ENCODE results near the gene SLC35E3.
"Not testable (repeated sequence)": the region's sequence is repeated elsewhere in the genome, so short reads cannot be mapped to it uniquely, and the experiment has no call there.

Gene SLC35E3

DNA sequence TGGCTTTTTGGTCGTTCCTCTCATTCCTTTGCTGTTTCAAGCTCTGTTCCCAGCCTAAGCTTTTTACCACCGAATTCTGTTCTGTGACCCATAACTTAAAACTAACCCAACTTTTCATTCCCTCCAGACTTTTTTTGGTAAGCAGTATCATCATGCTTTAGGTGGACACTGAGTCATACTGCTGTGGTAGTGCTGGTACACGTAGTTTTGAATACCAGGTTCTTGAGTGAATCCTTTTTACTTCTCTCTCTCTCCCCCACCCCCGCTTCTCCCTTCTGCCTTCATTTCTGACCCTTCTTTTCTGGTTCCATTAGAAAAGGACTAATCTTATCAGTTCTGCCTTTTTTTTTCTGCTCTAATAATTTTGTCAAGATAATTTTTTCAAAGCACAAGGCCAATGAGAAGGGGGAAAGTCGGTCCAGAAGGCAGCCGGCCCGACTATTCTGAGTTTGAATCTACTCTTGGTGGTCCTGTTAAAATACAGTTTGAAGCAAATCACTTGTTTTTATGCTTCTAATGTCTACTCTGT, 59.7 kb downstream of the SLC35E3 start:
- Histone ChIP-seq H3K9me2 (ENCODE audit: low read depth, low read length) (no peaks in the 10 kb centered on the region), H3K27me3 (ENCODE audit: insufficient read depth, low read length) (no peaks in the 10 kb centered on the region), H4K20me1 (ENCODE audit: insufficient read depth, low read length) (no peaks in the 10 kb centered on the region), H3K27ac (ENCODE audit: low read depth, low read length, poor library complexity, severe bottlenecking) (peak overlapping the region; percentile 99), H3K4me2 (ENCODE audit: low read length) (peak overlapping the region; percentile 35; the same call in 1 of the 2 replicates), H3K36me3 (ENCODE audit: insufficient read depth, low read length) (peaks cover 21% of the 10 kb centered on the region), H2AFZ (ENCODE audit: low read length) (peak overlapping the region; percentile 62), H3K79me2 (ENCODE audit: insufficient read depth, low read length) (peaks cover 20% of the 10 kb centered on the region), H3K4me1 (ENCODE audit: insufficient read depth, low read length, severe bottlenecking) (peaks cover 60% of the 10 kb centered on the region), H3K9me3 (ENCODE audit: low read length) (no peaks in the 10 kb centered on the region), H3K9ac (ENCODE audit: low read length) (peak overlapping the region; percentile 64), H3F3A (ENCODE audit: insufficient read depth, low read length) (peaks cover 4% of the 10 kb centered on the region; the same call in 1 of the 2 replicates), H3K4me3 (ENCODE audit: low read depth, low read length, poor library complexity, severe bottlenecking) (no peak overlapping the region)
- TF ChIP-seq, protein P1, sequence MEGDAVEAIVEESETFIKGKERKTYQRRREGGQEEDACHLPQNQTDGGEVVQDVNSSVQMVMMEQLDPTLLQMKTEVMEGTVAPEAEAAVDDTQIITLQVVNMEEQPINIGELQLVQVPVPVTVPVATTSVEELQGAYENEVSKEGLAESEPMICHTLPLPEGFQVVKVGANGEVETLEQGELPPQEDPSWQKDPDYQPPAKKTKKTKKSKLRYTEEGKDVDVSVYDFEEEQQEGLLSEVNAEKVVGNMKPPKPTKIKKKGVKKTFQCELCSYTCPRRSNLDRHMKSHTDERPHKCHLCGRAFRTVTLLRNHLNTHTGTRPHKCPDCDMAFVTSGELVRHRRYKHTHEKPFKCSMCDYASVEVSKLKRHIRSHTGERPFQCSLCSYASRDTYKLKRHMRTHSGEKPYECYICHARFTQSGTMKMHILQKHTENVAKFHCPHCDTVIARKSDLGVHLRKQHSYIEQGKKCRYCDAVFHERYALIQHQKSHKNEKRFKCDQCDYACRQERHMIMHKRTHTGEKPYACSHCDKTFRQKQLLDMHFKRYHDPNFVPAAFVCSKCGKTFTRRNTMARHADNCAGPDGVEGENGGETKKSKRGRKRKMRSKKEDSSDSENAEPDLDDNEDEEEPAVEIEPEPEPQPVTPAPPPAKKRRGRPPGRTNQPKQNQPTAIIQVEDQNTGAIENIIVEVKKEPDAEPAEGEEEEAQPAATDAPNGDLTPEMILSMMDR (IDR thresholded peaks at IDR 0.05; ENCODE audit: low read length) = no peak
- TF ChIP-seq EZH2 (IDR thresholded peaks at IDR 0.05; ENCODE audit: borderline replicate concordance, low read length) = no peak

- Histone ChIP-seq H3K4me2 (ENCODE audit: low read length) (peak overlapping the region; percentile 39), H2AFZ (ENCODE audit: low read length) (no peak overlapping the region), H3K4me1 (ENCODE audit: insufficient read depth, low read length, severe bottlenecking) (peaks cover 68% of the 10 kb centered on the region), H3K4me3 (ENCODE audit: low read depth, low read length, poor library complexity, severe bottlenecking) (peak overlapping the region; percentile 85), H3K9me2 (ENCODE audit: low read depth, low read length) (no peaks in the 10 kb centered on the region), H3K79me2 (ENCODE audit: insufficient read depth, low read length) (peaks cover 30% of the 10 kb centered on the region), H3K36me3 (ENCODE audit: insufficient read depth, low read length) (peaks cover 31% of the 10 kb centered on the region), H3K9me3 (ENCODE audit: low read length) (no peaks in the 10 kb centered on the region), H3K27me3 (ENCODE audit: insufficient read depth, low read length) (no peaks in the 10 kb centered on the region), H3K27ac (ENCODE audit: low read depth, low read length, poor library complexity, severe bottlenecking) (peak overlapping the region; percentile 99), H3F3A (ENCODE audit: insufficient read depth, low read length) (peaks cover 4% of the 10 kb centered on the region; the same call in 1 of the 2 replicates), H3K9ac (ENCODE audit: low read length) (peak overlapping the region; percentile 64), H4K20me1 (ENCODE audit: insufficient read depth, low read length) (no peaks in the 10 kb centered on the region)
- TF ChIP-seq, protein P1 (IDR thresholded peaks at IDR 0.05; ENCODE audit: low read length) = no peak
- TF ChIP-seq EZH2 (IDR thresholded peaks at IDR 0.05; ENCODE audit: borderline replicate concordance, low read length) = no peak
Measured at GRCh38 chr12:68806488-68807237, 60.7 kb downstream of the SLC35E3 start.

DNA sequence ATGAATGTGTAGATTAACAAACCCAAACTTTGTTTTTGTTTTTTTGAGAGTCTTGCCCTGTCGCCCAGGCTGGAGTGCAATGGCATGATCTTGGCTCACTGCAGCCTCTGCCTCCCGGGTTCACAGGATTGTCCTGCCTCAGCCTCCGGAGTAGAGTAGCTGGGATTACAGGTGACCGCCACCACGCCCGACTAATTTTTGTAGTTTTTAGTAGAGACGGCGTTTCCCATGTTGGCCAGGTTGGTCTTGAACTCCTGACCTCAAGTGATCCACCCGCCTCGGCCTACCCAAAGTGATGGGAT, 61.2 kb downstream of the SLC35E3 start:
- Histone ChIP-seq H3K27ac (ENCODE audit: low read depth, low read length, poor library complexity, severe bottlenecking) (peak overlapping the region; percentile 99), H3K4me2 (ENCODE audit: low read length) (peak overlapping the region; percentile 39), H3K9ac (ENCODE audit: low read length) (peak overlapping the region; percentile 64), H3K36me3 (ENCODE audit: insufficient read depth, low read length) (peaks cover 35% of the 10 kb centered on the region), H3K79me2 (ENCODE audit: insufficient read depth, low read length) (peaks cover 35% of the 10 kb centered on the region), H3K4me1 (ENCODE audit: insufficient read depth, low read length, severe bottlenecking) (peaks cover 68% of the 10 kb centered on the region), H3K4me3 (ENCODE audit: low read depth, low read length, poor library complexity, severe bottlenecking) (peak overlapping the region; percentile 85)
- not testable (repeated sequence) for H3K27me3 ChIP-seq (ENCODE audit: insufficient read depth, low read length); H3F3A ChIP-seq (ENCODE audit: insufficient read depth, low read length); H3K9me2 ChIP-seq (ENCODE audit: low read depth, low read length); H3K9me3 ChIP-seq (ENCODE audit: low read length); H4K20me1 ChIP-seq (ENCODE audit: insufficient read depth, low read length); H2AFZ ChIP-seq (ENCODE audit: low read length)

Measured in OCI-LY1 (cell line).